ENCODE measurements around the gene CYB5B.
"Not testable (repeated sequence)": the region's sequence is repeated elsewhere in the genome, so short reads cannot be mapped to it uniquely, and the experiment has no call there.

The CYB5B gene

DNA sequence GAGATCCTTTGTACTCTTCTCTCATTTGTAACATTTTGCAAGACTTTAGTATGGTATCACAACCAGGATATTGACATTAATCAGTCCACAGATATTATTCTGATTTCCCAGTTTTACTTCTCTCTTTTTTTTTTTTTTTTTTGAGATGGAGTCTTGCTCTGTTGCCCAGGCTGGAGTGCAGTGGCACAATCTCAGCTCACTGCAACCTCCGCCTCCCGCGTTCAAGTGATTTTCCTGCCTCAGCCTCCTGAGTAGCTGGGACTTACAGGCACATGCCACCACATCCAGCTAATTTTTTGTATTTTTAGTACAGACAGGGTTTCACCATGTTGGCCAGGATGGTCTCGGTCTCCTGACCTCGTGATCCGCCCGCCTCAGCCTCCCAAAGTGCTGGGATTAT, 16.6 kb downstream of the CYB5B start:
- not testable (repeated sequence) for FAIRE-seq; DNase-seq (ENCODE audit: insufficient read length, low spot score)

DNA sequence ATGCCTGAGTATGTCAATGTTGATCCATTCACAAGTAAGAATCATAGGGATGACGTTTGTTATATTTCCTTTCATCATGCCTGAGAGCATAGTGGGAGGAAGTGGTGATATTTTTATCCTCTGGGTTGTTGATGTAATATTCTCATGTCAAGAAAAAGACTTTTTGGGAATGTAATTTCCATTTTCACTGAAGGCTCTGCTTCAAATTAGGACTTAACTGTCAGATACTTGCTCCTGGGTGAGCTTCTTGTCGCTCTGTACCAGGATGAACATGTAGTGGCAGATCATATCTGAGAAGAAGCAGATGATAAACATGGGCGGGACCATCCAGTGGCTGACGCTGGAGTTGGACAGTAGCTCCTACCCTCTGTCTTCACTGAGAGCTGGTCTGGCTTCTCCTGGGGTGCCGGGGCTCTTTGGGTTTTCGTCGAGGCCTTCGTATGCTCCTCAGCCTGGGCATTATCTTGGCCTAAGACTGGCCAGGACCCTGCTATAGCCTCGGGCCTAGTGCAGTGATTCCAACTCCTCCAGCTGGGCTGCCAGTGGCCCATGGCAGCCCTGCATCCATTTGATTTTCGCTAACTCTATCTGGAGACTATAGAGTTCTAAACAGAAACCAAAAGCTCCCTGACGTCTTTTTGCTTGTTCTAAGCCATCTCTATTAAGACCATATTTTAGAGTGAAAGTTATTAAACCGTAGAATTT, 19.7 kb downstream of the CYB5B start:
- DNase-seq (ENCODE audit: insufficient read length, low spot score) (no peak), FAIRE-seq (no peak)

DNA sequence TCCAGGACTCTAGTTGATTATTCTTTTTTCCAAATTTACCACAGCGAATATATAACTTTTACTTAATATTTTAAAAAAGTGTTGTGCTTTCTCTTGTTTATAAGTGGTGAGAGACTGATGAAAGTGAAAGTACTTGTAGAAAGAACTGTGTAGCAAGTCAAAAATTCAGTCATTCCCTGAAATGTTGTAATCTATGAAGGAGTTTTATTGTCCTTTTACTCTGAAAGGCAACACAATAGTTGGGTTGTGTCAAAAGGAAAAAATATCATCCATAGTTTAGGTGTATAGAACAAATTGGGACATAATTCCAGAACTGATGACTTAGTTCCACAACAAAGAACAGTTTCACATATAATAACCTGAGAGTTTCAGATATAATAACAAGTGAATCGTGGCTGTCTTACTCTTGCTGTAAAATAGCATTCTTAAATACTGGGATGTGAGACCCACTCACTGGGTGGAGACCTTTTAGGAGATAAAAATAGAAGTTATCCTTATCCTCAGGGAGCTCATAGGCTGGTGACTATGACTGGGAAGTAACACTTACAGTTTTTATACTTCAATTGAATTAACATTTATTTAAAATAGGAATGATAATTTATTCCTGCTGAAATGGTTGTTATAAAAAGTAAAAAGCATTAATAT, 20.6 kb downstream of the CYB5B start:
- no peak for DNase-seq (ENCODE audit: insufficient read length, low spot score)
- FAIRE-seq, result peak; percentile 64

DNA sequence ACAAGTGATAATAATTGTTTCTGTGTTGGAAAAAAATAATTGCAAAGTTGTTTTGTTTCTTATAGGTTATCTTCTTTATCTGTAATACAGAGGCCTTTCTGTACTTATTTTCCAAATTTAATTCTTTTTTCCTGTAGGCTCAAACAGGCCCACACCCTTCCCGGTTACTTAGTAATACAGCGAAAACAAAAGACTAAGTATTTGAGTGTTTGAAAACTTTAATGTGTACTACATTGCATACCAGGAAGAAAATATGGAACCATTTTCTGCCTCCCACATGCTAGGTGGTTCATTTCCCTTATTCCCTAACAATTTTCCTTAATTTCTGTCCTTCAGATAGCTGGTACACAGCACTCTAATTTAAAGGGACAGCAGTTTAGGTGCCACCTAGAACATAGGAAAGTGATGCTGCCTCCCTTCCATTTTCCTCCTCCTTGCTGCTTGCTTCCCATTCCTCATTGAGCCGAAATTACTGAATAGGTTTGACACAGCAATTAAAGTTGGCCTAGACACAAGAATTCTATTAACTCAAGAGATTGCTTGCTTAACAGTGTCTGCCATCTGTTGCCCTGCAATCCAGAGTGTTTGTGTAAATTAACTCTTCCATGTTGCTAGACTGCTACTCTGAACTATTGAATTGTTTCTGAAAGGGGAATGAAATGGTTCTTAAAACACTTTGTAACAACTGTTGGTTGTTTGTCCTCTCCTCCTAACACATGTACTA, 24.2 kb downstream of the CYB5B start:
- no peak for FAIRE-seq
- DNase-seq (ENCODE audit: insufficient read length, low spot score), result no peak

DNA sequence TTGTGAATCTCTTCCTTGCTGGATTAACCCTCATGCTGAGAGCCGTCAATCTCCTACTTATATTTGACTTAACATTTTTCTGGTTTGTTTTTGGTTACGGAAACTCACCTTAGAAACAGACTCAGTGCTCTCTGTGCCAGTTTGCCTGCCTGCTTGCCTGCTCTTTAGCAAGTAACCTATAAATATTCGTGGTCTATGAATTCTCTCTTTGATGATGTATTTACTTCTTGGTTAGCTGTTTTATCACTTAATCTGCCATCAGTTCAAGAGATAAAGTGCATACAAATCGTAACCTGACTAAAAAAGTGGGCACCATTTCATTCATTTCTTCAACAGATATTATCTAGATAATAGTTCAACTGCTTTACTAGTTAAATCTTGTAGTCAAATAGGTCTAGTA, 26.7 kb downstream of the CYB5B start:
- FAIRE-seq, result peak; percentile 54
- no peak for DNase-seq (ENCODE audit: insufficient read length, low spot score)

DNA sequence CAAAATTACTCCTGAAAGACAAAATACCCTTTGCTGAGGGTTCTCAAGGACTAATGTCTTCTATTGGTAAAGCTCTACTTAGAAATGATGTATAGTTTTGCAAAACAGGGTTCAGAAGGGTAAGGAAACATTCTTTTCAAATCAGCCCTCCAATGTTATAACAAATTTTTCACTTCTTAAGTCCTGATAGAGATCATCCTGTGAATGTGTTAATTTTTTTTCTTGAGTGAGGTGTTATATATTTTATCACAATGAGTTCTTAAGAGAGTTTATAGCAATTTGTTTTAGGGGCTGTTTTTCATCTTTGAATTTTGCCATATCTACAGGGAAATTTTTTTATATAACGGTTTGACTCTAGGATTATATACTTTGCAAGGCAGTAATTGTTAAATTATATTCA, 29.5 kb downstream of the CYB5B start:
- FAIRE-seq, result no peak
- DNase-seq (ENCODE audit: insufficient read length, low spot score), result no peak

DNA sequence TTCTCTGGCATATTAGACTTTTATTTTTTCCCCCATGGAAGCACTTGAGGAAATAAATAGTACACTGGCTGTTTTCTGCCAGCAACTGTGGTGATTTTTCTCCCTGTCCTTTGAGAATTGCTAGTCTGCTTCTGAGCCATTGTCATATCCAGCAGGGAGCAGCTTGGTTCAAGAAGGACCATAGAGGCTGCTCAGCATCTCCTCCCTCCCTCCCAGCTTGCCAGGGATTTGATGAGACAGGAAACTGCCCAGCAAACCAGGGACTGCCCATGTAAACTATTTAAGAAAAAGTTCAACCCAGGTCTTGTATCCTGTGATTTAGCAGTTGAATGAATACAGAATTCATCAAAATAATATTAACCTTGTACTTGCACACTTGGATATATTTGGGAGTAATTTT, 39.5 kb downstream of the CYB5B start:
- DNase-seq (ENCODE audit: insufficient read length, low spot score) (no peak), FAIRE-seq (no peak)

DNA sequence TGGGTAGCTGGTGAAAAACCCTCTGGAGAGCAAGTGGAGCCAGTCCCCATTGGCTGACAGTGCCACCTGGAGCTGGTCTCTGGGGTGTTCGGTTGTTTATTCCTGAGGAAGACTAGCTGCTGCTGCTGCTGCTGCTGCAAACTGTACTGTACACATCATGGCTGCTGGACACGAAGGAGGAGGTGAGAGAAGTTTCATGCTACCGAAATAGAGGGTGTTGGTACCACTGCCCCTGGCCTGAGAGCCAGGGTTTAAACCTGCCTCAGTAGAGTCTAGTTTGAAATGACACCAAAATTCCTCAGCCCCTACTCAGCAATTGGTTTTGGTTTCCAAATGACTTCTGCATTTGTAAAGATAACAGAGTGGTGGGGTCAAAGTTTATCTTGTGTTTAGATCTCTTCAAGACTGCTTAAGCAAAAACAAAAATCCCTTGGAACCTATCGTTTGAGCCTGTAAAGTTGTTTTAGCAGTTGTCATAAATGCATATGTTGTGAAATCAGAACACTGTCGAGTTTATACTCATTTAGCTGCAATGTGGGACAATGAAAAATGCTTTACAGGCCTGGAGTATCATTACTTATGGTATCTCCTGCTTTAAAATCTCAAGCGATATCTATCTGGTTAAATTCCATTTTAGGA, 40.8 kb downstream of the CYB5B start:
- peak; percentile 91 for FAIRE-seq
- no peak for DNase-seq (ENCODE audit: insufficient read length, low spot score)

DNA sequence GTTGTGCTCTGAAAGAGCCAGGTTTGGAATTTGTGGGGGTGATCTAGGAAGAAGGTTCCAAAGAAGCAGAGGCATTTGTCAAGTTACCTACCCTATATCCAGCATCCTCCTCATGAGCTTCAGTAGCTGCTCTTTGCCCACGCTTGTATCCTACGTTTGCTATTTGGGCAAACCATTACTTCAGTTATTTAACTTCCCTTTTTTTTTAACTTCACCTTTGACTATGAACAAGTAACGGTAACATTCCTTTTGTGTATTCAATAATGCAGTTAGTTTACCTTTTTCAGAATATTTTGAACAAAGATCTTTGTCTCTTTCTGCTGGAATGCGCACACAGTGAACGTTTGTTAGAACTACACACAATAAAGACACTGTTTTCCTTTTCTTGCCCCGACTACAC, 41.5 kb downstream of the CYB5B start:
- FAIRE-seq (no peak), DNase-seq (ENCODE audit: insufficient read length, low spot score) (no peak)

DNA sequence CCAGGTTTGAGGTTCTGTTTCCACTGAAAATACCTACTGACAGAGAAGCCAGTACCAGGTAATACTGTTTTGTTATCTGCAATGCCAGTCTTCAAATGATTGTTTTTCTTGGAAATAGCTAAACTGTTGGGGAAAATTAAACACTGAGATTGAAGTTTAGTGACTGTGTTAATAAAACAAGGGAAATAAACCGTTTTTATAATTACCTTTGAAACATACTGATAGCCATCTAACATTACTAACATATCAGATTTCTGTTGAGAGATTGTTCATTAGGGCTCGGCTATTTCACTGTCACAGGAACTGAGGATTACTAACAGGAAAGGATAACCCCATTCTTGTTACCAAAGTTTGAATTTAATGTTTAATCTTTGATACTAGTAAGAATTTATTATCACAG, 42.1 kb downstream of the CYB5B start:
- DNase-seq (ENCODE audit: insufficient read length, low spot score) (no peak), FAIRE-seq (no peak)

DNA sequence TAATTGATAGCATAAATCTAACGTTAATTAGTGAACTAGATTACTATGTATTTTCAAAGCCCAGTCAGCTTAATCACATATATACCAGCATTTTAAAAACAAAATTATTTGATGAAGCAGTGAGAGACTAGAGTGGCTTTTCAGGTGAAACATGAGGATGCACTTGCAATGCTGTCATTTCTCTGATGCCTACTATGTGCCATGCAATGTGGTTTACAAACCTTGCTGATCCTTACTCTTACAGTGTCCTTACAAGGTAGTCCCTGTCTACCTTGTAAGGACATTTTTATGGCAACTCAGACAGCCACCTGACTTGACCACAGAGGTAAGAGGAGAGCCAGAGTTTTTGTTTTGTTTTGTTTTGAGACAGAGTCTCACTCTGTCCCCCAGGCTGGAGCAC, 42.7 kb downstream of the CYB5B start:
- FAIRE-seq (peak; percentile 65), DNase-seq (ENCODE audit: insufficient read length, low spot score) (no peak)

DNA sequence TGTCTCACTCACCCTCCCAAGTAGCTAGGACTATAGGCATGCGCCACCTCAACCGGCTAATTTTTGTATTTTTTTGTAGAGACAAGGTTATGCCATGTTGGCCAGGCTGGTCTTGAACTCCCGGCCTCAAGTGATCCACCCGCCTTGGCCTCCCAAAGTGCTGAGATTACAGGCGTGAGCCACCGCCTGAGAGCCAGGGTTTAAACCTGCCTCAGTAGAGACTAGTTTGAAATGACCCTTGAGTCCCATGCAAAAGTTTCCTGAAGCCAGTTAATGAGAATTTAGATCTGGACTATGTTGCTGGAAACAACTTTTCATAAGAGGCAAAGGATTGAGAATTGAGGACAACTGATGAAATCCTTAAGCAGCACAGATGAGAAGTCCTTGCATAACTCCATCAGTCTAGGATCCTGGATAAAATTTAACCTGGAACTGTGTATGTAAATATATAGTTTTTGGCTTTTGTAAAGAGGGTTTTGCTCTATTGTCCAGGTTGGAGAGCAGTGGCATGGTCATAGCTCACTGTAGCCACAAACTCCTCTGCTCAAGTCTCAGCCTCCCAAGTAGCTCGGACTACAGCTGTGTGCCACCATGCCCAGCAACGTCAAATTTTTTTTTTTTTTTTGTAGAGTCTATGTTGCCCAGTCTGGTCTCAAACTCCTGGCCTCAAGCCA, 43.2 kb downstream of the CYB5B start:
- no peak for DNase-seq (ENCODE audit: insufficient read length, low spot score)
- FAIRE-seq, result no peak

DNA sequence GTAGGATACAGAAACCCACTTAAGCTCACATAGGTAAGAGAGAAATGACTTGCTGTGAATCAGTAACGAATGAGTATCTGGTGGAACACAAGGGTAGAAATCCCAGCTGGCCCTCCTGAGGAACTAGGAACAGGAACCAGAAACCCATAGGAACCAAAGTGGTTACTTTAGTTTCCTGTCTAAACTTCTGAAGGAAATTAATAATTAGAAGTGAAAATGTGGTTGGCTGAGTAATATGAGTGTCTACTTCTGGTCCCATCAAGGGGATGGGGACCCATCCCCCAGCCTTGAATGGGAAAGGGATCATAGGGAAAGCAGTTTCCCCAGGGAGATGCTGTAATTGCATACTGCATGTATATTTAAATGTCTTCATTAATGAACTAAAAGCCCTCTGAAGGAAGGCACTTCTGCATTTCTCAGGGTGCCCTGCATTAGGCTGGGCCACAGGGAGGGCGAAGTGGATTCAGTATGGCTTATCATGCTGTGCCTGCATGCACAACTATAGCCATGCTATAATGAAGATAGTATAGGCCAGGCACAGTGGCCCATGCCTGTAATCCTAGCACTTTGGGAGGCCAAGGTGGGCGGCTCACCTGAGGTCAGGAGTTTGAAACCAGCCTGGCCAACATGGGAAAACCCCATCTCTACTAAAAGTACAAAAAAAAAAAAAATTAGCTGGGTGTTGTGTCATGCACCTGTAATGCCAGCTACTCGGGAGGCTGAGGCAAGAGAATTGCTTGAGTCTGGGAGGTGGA, 45.6 kb downstream of the CYB5B start:
- DNase-seq (ENCODE audit: insufficient read length, low spot score) (no peak), FAIRE-seq (peak; percentile 88)

DNA sequence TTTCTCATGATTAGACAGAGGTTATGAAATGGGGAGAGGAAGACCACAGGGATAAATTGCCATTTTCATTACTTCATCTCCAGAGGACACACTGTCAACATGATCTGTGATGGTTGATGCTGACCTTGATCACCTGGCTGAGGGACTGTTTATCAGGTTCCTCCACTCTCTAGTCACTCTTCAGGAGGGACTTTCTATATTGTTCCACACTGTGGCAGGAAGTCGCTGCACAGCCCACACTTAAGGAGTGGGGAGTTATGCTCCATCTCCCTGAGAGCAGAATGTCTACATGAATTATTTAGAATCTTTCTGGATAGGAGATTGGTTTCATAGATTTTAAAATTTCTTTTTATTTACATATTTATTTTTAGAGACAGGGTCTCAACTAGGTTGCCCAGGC, 46.7 kb downstream of the CYB5B start:
- no peak for DNase-seq (ENCODE audit: insufficient read length, low spot score)
- FAIRE-seq, result no peak

DNA sequence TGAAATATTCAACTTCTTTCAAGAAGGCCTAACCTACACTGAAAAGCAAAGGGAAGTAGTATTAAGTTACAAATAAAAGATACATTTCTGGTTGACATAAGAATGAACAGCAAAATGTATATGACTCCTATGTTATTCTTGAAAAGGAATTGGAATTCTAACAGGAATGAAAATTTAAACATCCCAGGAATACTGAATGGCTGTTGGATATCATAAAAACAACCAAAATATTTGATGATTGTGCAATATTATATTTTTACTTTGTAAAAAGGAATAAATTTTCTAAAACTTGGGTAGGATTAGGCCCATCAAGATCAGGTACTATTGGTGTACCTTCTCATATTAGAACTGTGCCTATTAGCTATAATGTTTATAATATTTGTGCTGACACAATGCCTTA, 50.0 kb downstream of the CYB5B start:
- FAIRE-seq, result no peak
- DNase-seq (ENCODE audit: insufficient read length, low spot score), result no peak

DNA sequence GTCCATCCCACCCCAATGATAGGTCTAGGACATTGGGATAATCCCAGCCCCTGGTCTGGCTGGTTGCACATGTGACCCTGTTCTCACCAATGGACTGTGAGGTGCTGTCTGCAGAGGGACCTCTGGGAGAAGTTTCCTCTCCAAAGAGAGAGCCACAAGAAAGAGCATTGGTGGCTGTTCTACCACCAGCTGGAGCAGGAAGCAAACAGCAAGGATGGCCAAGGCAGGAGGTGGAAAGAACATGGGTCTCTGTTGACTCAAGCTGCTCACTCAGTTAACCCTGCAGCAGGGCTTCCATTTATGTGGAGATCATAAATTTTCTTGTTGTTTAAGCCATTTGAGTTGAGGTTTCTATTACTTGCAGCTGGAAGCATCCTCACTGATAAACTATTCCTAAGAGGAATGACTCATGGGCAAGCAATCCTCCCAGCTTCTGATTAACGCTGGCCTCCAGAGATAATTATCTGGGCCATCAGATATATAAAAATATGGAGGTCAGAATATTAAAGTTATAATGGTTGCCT, 52.6 kb downstream of the CYB5B start:
- no peak for FAIRE-seq
- no peak for DNase-seq (ENCODE audit: insufficient read length, low spot score)

DNA sequence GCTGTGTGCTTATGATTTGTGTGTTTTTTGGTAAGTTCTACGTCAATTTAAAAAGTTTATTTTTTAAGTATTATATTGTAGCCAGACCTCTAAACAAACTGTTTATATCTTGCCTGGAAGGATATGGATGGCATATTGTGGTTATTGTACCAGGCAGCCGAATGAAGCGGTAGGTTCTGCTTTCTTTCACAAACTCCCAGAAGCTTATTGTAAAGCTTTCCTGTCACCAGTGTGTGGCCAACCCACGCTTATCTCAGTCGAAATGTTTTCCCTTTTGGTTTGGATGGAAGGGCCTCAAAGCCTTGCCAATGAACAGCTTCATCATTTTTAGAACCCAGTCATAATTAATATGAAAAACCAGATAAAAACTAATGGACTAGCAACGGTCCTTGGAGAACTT, 53.1 kb downstream of the CYB5B start:
- no peak for DNase-seq (ENCODE audit: insufficient read length, low spot score)
- no peak for FAIRE-seq

DNA sequence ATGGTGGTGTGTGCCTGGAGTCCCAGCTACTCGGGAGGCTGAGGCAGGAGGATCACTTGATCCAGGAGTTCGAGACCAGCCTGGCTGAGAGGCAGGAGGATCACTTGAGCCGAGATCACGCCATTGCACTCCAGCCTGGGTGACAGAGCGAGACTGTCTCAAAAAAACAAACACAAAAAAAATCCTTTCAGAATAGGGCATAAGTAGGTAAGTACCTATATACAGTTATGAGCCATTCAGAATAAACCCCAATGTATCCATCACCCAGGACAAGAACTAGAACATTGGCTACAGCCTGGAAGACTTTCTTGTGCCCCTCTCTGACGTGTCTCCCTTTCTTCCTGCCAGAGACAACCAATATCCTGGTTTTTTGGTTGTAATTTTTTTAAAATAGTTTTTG, 54.3 kb downstream of the CYB5B start:
- FAIRE-seq (no peak), DNase-seq (ENCODE audit: insufficient read length, low spot score) (no peak)

DNA sequence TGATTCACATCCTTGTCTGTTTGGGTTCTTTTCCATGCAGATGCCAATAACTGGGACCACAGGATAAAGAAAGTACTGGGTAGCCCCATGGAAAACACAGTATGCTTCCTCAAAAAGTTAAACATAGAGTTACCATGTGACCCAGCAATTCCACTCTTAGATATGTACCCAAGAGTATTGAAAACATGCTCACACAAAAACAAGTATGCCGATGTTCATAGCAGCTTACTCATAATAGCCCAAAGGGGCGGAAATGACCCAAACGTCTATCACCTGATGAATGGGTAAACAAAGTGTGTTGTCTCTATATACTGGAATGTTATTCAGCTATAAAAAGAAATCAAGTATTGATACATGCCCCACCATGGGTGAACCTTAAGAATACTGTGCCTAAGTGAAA, 55.4 kb downstream of the CYB5B start:
- FAIRE-seq (peak; percentile 28), DNase-seq (ENCODE audit: insufficient read length, low spot score) (no peak)

DNA sequence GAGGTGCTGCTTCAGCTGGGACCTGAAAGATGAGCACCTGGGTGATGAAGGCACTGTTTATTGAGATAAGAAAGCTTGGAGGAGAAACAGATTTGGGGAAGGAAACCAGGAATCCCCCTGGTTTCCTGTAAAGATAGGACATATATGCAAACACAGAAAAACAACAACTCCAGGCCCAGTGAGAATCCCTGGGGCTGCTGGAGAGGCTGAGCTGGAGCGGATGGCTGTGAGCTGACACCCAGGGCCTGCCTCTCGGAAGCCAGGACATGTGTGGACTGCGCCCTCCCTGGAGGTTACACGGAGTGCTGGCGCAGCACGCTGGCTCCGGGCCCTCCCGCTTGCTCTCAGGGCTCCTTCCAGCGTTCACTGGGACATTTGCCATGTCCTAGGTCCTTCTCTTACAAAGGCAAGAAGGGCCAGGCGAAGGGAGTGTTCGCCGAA, 57.5 kb downstream of the CYB5B start:
- no peak for FAIRE-seq
- DNase-seq (ENCODE audit: insufficient read length, low spot score), result no peak
